ENCODE measurements around the gene SHROOM4. TPM values are rescaled to one million over a fixed set of nuclear protein-coding genes. Genes with fewer than 3 reads are reported as not detected.

Gene SHROOM4
- total RNA-seq, 1 experiment from 2014 or later = 6.6 TPM

Other genes with a start within 250 kb of the SHROOM4 start
- gene BMP15, start 96.5 kb upstream of the SHROOM4 start, total RNA-seq (2014; rRNA removed; shearing (Covaris generic)) = not detected in 2 replicates

Data from SJSA1 (cell line).